SK-N-SH treated with all-trans-retinoic acid at 6 μM for 48 hours (cell line): ENCODE results near the gene ACOT7.

Experiments
- ATAC-seq: fragments of 200-7000 bp; cut with Tn5 transposase; 3 replicates; pipeline ENCODE4 v1.9.1; 2020; ENCODE audit warnings: mild to moderate bottlenecking, moderate library complexity
- BACH2 ChIP-seq: fragments of 250-450 bp; sonication (Bioruptor Pico); IDR thresholded peaks from 2 replicates; pipeline ENCODE4 v1.9.0; 2021; ENCODE audit warnings: mild to moderate bottlenecking, borderline replicate concordance
- CSDC2 ChIP-seq: fragments of 250-450 bp; sonication (Bioruptor Pico); IDR thresholded peaks from 2 replicates; pipeline ENCODE4 v1.5.0; 2020; ENCODE audit warnings: mild to moderate bottlenecking, moderate library complexity
- GLIS3 ChIP-seq: fragments of 250-450 bp; sonication (Bioruptor Pico); IDR thresholded peaks from 2 replicates; pipeline ENCODE4 v1.5.0; 2020; ENCODE audit warnings: mild to moderate bottlenecking, moderate library complexity
- ISL1 ChIP-seq: fragments of 250-450 bp; sonication (Bioruptor Pico); IDR thresholded peaks from 2 replicates; pipeline ENCODE4 v2.1.2; 2022; ENCODE audit warnings: mild to moderate bottlenecking, moderate library complexity
- OSR1 ChIP-seq: fragments of 250-450 bp; sonication (Bioruptor Pico); IDR thresholded peaks from 2 replicates; pipeline ENCODE4 v1.8.0; 2022; ENCODE audit warnings: moderate library complexity, mild to moderate bottlenecking, inconsistent platforms
- PPARA ChIP-seq: fragments of 250-450 bp; sonication (Bioruptor Pico); IDR thresholded peaks from 2 replicates; pipeline ENCODE4 v1.5.0; 2020; ENCODE audit warnings: mild to moderate bottlenecking, borderline replicate concordance
- RARB ChIP-seq: fragments of 250-450 bp; sonication (Bioruptor Pico); IDR thresholded peaks from 2 replicates; pipeline ENCODE4 v1.8.0; 2021; ENCODE audit warnings: mild to moderate bottlenecking, moderate library complexity
- SNAI2 ChIP-seq: fragments of 250-450 bp; sonication (Bioruptor Pico); IDR thresholded peaks from 2 replicates; pipeline ENCODE4 v1.5.0; 2020; ENCODE audit warnings: mild to moderate bottlenecking, moderate library complexity
- TCF4 ChIP-seq: fragments of 250-450 bp; sonication (Bioruptor Pico); IDR thresholded peaks from 2 replicates; pipeline ENCODE4 v1.8.0; 2021; ENCODE audit warnings: mild to moderate bottlenecking, moderate library complexity, borderline replicate concordance
- ZC3H10 ChIP-seq: fragments of 250-450 bp; sonication (Bioruptor Pico); IDR thresholded peaks from 2 replicates; pipeline ENCODE4 v1.5.1; 2021; ENCODE audit warnings: mild to moderate bottlenecking, moderate library complexity
- ZFP3 ChIP-seq: fragments of 250-450 bp; sonication (Bioruptor Pico); IDR thresholded peaks from 2 replicates; pipeline ENCODE4 v1.5.0; 2020; ENCODE audit warnings: mild to moderate bottlenecking, moderate library complexity
- ZFP30 ChIP-seq: fragments of 450-650 bp; formaldehyde crosslinking; IDR thresholded peaks from 2 replicates; pipeline ENCODE4 v1.5.0; 2022; ENCODE audit warnings: mild to moderate bottlenecking, moderate library complexity
- ZNF70 ChIP-seq: fragments of 450-650 bp; formaldehyde crosslinking; IDR thresholded peaks from 2 replicates; pipeline ENCODE4 v1.5.0; 2020; ENCODE audit warnings: mild to moderate bottlenecking, moderate library complexity
- ZNF8 ChIP-seq: fragments of 450-650 bp; formaldehyde crosslinking; IDR thresholded peaks from 2 replicates; pipeline ENCODE4 v1.5.0; 2020; ENCODE audit warnings: mild to moderate bottlenecking, moderate library complexity
- TF ChIP-seq, protein P1 (sequence below): fragments of 250-450 bp; sonication (Bioruptor Pico); IDR thresholded peaks from 2 replicates; pipeline ENCODE4 v1.8.0; 2020; ENCODE audit warnings: mild to moderate bottlenecking, moderate library complexity, borderline replicate concordance
- TF ChIP-seq, protein P2 (sequence below): fragments of 250-450 bp; sonication (Bioruptor Pico); IDR thresholded peaks from 2 replicates; pipeline ENCODE4 v1.5.1; 2020; ENCODE audit warnings: low read depth, mild to moderate bottlenecking, moderate library complexity
- TF ChIP-seq, protein P3 (sequence below): fragments of 250-450 bp; sonication (Bioruptor Pico); IDR thresholded peaks from 2 replicates; pipeline ENCODE4 v1.8.0; 2021; ENCODE audit warnings: low read depth, mild to moderate bottlenecking, moderate library complexity, borderline replicate concordance
- TF ChIP-seq, protein P4 (sequence below): fragments of 250-450 bp; sonication (Bioruptor Pico); IDR thresholded peaks from 2 replicates; pipeline ENCODE4 v1.5.0; 2020; ENCODE audit warnings: mild to moderate bottlenecking, moderate library complexity

ACOT7 gene

DNA sequence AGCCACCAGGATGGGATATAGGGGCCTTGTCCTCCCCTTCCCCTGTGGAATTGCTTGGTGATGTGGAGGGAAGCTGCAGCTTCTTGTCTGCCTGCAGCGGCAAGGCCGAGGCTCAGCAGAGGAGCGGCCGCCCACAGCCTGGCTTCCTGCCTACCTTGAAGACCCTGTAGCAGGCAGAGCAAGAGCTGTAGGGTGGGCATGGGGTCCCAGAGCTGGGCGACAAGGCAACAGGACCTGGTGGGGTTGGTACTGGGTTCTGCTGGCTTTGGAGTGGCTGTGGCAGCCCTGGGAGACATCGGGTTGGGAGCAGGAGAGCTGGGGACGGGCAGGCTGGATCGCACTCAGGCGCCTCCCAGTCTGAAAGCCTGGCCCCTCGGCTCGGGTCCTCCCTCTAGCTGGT is 126.9 kb downstream of the ACOT7 start (continued):
- TF ChIP-seq PPARA (CRISPR knock-in tag) (no peak), BACH2 (CRISPR knock-in tag) (no peak)

DNA sequence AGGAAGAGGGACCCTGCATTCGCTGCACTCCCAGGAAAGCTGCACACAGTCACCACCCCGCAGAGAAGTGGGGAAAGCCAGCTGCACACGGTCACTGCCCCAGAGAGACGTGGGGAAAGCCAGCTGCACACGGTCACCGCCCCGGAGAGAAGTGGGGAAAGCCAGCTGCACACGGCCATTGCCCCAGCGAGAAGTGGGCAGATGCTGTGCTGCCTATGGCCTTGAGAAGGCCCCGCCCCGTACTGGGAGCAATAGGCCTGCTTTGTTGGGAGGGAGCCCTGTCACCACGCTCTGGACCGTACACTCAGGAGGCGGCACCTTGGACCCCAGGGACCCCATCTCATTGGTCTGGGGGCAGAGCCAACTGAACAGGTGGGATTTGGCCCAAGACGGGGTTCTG is 128.4 kb downstream of the ACOT7 start:
- no peak for TF ChIP-seq PPARA (CRISPR knock-in tag)
- TF ChIP-seq, protein P1, sequence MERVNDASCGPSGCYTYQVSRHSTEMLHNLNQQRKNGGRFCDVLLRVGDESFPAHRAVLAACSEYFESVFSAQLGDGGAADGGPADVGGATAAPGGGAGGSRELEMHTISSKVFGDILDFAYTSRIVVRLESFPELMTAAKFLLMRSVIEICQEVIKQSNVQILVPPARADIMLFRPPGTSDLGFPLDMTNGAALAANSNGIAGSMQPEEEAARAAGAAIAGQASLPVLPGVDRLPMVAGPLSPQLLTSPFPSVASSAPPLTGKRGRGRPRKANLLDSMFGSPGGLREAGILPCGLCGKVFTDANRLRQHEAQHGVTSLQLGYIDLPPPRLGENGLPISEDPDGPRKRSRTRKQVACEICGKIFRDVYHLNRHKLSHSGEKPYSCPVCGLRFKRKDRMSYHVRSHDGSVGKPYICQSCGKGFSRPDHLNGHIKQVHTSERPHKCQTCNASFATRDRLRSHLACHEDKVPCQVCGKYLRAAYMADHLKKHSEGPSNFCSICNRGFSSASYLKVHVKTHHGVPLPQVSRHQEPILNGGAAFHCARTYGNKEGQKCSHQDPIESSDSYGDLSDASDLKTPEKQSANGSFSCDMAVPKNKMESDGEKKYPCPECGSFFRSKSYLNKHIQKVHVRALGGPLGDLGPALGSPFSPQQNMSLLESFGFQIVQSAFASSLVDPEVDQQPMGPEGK (CRISPR knock-in tag) = no peak
- no peak for ATAC-seq

DNA sequence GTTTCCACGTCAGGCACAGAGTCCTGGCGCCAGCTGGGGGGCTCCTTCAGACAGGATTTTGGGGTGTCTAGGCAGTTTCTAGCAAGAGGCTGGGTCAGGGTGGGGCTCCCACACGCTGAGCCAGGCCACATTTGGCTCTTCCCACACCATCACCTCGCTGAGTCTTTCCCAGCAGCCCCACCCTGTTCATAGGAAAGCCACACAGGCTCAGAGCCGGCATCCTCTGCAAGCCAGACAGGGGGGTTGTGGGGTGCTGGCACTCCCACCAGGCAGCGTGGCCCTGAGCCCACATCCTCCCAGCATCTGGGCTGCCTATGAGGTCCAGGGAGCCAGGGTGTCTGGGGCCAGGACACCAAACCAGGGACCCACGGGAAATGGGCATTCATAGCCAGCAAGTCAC is 129.9 kb downstream of the ACOT7 start:
- no peak for ATAC-seq

DNA sequence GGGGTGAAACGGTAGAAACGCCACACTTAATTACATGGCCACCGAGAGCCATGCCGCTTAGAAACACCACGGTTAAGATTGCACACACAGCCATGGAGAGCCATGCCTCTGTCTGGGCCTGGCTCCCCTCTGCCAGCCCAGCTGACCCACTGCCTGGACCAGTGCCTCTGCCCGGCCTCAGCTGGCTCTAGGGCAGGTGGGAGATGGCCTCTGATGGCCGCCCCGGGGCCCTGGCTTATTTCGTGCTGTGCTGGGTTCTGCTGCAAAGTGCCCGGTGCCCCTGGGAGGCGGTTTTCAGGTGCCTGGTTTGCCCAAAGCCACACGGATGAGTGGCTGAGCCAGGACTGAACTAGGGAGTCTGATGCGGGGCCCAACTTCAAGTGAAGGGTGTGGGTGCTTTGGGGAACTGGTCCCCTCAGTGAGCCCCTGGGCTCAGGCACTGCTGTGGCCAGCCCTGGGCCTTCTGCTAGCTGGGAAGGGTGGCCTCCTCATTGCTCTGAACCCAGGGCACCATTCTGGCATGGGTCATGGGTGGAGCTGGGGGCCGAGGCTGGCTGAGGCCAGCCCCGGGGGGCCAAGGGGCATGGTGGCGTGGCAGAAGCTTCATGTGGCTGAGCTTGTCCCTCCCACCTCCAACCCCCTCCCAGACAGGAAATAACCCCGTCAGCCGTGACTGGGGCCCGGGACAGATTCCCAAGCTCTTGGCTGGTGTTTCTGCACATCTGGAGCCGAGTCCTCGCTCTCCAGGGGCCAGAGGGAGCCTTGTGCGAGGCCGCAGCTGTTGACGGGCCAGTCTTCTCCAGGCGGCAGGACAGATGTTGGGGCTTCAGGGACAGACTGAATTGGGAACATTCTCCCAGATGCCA is 130.8 kb downstream of the ACOT7 start:
- ATAC-seq = no peak
- no peak for TF ChIP-seq RARB (CRISPR knock-in tag)
- TF ChIP-seq OSR1 (CRISPR knock-in tag) = no peak
- TF ChIP-seq, protein P2, sequence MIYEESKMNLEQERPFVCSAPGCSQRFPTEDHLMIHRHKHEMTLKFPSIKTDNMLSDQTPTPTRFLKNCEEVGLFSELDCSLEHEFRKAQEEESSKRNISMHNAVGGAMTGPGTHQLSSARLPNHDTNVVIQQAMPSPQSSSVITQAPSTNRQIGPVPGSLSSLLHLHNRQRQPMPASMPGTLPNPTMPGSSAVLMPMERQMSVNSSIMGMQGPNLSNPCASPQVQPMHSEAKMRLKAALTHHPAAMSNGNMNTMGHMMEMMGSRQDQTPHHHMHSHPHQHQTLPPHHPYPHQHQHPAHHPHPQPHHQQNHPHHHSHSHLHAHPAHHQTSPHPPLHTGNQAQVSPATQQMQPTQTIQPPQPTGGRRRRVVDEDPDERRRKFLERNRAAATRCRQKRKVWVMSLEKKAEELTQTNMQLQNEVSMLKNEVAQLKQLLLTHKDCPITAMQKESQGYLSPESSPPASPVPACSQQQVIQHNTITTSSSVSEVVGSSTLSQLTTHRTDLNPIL (CRISPR knock-in tag) = no peak
- no peak for TF ChIP-seq ZNF8 (CRISPR knock-in tag)
- no peak for TF ChIP-seq ZC3H10 (CRISPR knock-in tag)
- TF ChIP-seq CSDC2 = no peak
- TF ChIP-seq GLIS3 = no peak
- TF ChIP-seq SNAI2 (CRISPR knock-in tag) = no peak
- no peak for TF ChIP-seq TCF4
- no peak for TF ChIP-seq ZFP30
- TF ChIP-seq, protein P3, sequence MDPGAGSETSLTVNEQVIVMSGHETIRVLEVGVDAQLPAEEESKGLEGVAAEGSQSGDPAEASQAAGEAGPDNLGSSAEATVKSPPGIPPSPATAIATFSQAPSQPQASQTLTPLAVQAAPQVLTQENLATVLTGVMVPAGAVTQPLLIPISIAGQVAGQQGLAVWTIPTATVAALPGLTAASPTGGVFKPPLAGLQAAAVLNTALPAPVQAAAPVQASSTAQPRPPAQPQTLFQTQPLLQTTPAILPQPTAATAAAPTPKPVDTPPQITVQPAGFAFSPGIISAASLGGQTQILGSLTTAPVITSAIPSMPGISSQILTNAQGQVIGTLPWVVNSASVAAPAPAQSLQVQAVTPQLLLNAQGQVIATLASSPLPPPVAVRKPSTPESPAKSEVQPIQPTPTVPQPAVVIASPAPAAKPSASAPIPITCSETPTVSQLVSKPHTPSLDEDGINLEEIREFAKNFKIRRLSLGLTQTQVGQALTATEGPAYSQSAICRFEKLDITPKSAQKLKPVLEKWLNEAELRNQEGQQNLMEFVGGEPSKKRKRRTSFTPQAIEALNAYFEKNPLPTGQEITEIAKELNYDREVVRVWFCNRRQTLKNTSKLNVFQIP (CRISPR knock-in tag) = no peak
- TF ChIP-seq, protein P4, sequence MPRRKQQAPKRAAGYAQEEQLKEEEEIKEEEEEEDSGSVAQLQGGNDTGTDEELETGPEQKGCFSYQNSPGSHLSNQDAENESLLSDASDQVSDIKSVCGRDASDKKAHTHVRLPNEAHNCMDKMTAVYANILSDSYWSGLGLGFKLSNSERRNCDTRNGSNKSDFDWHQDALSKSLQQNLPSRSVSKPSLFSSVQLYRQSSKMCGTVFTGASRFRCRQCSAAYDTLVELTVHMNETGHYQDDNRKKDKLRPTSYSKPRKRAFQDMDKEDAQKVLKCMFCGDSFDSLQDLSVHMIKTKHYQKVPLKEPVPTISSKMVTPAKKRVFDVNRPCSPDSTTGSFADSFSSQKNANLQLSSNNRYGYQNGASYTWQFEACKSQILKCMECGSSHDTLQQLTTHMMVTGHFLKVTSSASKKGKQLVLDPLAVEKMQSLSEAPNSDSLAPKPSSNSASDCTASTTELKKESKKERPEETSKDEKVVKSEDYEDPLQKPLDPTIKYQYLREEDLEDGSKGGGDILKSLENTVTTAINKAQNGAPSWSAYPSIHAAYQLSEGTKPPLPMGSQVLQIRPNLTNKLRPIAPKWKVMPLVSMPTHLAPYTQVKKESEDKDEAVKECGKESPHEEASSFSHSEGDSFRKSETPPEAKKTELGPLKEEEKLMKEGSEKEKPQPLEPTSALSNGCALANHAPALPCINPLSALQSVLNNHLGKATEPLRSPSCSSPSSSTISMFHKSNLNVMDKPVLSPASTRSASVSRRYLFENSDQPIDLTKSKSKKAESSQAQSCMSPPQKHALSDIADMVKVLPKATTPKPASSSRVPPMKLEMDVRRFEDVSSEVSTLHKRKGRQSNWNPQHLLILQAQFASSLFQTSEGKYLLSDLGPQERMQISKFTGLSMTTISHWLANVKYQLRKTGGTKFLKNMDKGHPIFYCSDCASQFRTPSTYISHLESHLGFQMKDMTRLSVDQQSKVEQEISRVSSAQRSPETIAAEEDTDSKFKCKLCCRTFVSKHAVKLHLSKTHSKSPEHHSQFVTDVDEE (CRISPR knock-in tag) = no peak
- TF ChIP-seq, protein P1 (CRISPR knock-in tag) = no peak

More for the DNA sequence above, 129.9 kb downstream of the ACOT7 start:
- TF ChIP-seq ISL1 (CRISPR knock-in tag) = no peak
- TF ChIP-seq BACH2 (CRISPR knock-in tag) = no peak
- no peak for TF ChIP-seq TCF4
- no peak for TF ChIP-seq OSR1 (CRISPR knock-in tag)
- no peak for TF ChIP-seq PPARA (CRISPR knock-in tag)
- TF ChIP-seq ZNF70 = no peak
- TF ChIP-seq GLIS3 = no peak
- TF ChIP-seq, protein P1 (CRISPR knock-in tag) = no peak
- TF ChIP-seq, protein P3 (CRISPR knock-in tag) = no peak
- TF ChIP-seq ZFP30 = no peak
- no peak for TF ChIP-seq CSDC2
- no peak for TF ChIP-seq ZFP3 (CRISPR knock-in tag)
